Neural cell (in vitro differentiated cells): ENCODE results near the gene RNU1-3. TPM values are rescaled to one million over a fixed set of nuclear protein-coding genes. Genes with fewer than 3 reads are reported as not detected.
A peak's percentile ranks its signal among the peaks of the same experiment; 100 is the strongest.
"Not testable (repeated sequence)": the region's sequence is repeated elsewhere in the genome, so short reads cannot be mapped to it uniquely, and the experiment has no call there.

Source experiments
- H2AFZ ChIP-seq: fragments of 200-600, 300-800 bp; sonication (generic), shearing (Covaris generic); 2 replicates; pipeline ENCODE4 v1.6.0; 2014; ENCODE audit warnings: low read depth, mild to moderate bottlenecking, antibody characterized with exemption, low read length, moderate library complexity
- H3F3A ChIP-seq: fragments of 200-600 bp; shearing (Covaris generic); 2 replicates; pipeline ENCODE4 v1.6.1; 2016; ENCODE audit warnings: mild to moderate bottlenecking, moderate library complexity, mixed read lengths, antibody characterized with exemption, low read length; ENCODE audit not compliant: insufficient read depth, poor library complexity, severe bottlenecking
- H3K27ac ChIP-seq: fragments of 200-600, 300-800 bp; sonication (generic), shearing (Covaris generic); 2 replicates; pipeline ENCODE4 v1.5.1; 2014; ENCODE audit warnings: mild to moderate bottlenecking, low read length, moderate library complexity
- H3K27me3 ChIP-seq: fragments of 300-800, 200-600 bp; sonication (generic), shearing (Covaris generic); 2 replicates; pipeline ENCODE4 v1.6.0; 2014; ENCODE audit warnings: mild to moderate bottlenecking, low read depth, low read length, moderate library complexity; ENCODE audit not compliant: insufficient read depth
- H3K36me3 ChIP-seq: fragments of 300-800, 200-600 bp; sonication (generic), shearing (Covaris generic); 2 replicates; pipeline ENCODE4 v1.5.1; 2014; ENCODE audit warnings: mild to moderate bottlenecking, antibody characterized with exemption, low read length, moderate library complexity; ENCODE audit not compliant: insufficient read depth
- H3K4me2 ChIP-seq: fragments of 300-800, 200-600 bp; sonication (generic), shearing (Covaris generic); 2 replicates; pipeline ENCODE4 v1.6.0; 2014; ENCODE audit warnings: mild to moderate bottlenecking, low read length
- H3K4me3 ChIP-seq: fragments of 300-800, 200-600 bp; sonication (generic), shearing (Covaris generic); 2 replicates; pipeline ENCODE4 v1.5.1; 2014; ENCODE audit warnings: mild to moderate bottlenecking, low read length, moderate library complexity
- H3K79me2 ChIP-seq: fragments of 200-600 bp; shearing (Covaris generic); replicated peaks from 2 replicates; pipeline ENCODE4 v1.6.0; 2014; ENCODE audit warnings: mild to moderate bottlenecking, low read length, moderate library complexity; ENCODE audit not compliant: insufficient read depth
- H3K9ac ChIP-seq: fragments of 300-800, 200-600 bp; sonication (generic), shearing (Covaris generic); 2 replicates; pipeline ENCODE4 v1.6.1; 2016; ENCODE audit warnings: mild to moderate bottlenecking, low read length, mixed read lengths
- H3K9me2 ChIP-seq: fragments of 200-600 bp; shearing (Covaris generic); 2 replicates; pipeline ENCODE4 v1.6.1; 2016; ENCODE audit warnings: mild to moderate bottlenecking, low read length, mixed read lengths; ENCODE audit not compliant: insufficient read depth
- H3K9me3 ChIP-seq: fragments of 200-600, 300-800 bp; sonication (generic), shearing (Covaris generic); 2 replicates; pipeline ENCODE4 v1.6.1; 2016; ENCODE audit warnings: mild to moderate bottlenecking, mixed run types, low read length, moderate library complexity, mixed read lengths
- H4K20me1 ChIP-seq: fragments of 200-600 bp; shearing (Covaris generic); 2 replicates; pipeline ENCODE4 v1.6.1; 2016; ENCODE audit warnings: mild to moderate bottlenecking, mixed run types; ENCODE audit not compliant: insufficient read depth
- EP300 ChIP-seq: fragments of 450-650 bp; conservative IDR thresholded peaks from 2 replicates; pipeline ENCODE4 v1.6.1; 2014; ENCODE audit warnings: antibody characterized with exemption, mild to moderate bottlenecking, moderate library complexity; ENCODE audit not compliant: poor library complexity, severe bottlenecking
- MXI1 ChIP-seq: fragments of 450-650 bp; conservative IDR thresholded peaks from 2 replicates; pipeline ENCODE4 v1.6.1; 2014; ENCODE audit warnings: antibody characterized with exemption, mild to moderate bottlenecking; ENCODE audit not compliant: poor library complexity, severe bottlenecking
- POLR2AphosphoS5 ChIP-seq: IDR thresholded peaks from 2 replicates; pipeline ENCODE4 v1.6.1; 2012
- RAD21 ChIP-seq: fragments of 450-650 bp; conservative IDR thresholded peaks from 2 replicates; pipeline ENCODE4 v1.6.1; 2014; ENCODE audit warnings: antibody characterized with exemption, mild to moderate bottlenecking, moderate library complexity
- REST ChIP-seq: IDR thresholded peaks from 2 replicates; pipeline ENCODE4 v1.6.1; 2012; ENCODE audit warnings: borderline replicate concordance
- SMC3 ChIP-seq: fragments of 450-650 bp; conservative IDR thresholded peaks from 2 replicates; pipeline ENCODE4 v1.6.1; 2014; ENCODE audit warnings: antibody characterized with exemption, mild to moderate bottlenecking, moderate library complexity; ENCODE audit not compliant: poor library complexity
- TAF1 ChIP-seq: IDR thresholded peaks from 2 replicates; pipeline ENCODE4 v1.6.1; 2012; ENCODE audit warnings: low read depth
- polyA plus RNA-seq: library from polyadenylated mRNA; depleted of rRNA; stranded (reverse); fragments of >200 nt; gene quantifications from 2 replicates; pipeline ENCODE4 v1.2.3, GENCODE V29; 2014
- TF ChIP-seq, protein P1 (sequence below): fragments of 450-650 bp; IDR thresholded peaks from 2 replicates; pipeline ENCODE4 v1.5.1; 2014; ENCODE audit warnings: antibody characterized with exemption, mild to moderate bottlenecking, moderate library complexity; ENCODE audit not compliant: poor library complexity, severe bottlenecking

The RNU1-3 gene
- polyA plus RNA-seq, 1 donor from 2014 or later, result not detected

DNA sequence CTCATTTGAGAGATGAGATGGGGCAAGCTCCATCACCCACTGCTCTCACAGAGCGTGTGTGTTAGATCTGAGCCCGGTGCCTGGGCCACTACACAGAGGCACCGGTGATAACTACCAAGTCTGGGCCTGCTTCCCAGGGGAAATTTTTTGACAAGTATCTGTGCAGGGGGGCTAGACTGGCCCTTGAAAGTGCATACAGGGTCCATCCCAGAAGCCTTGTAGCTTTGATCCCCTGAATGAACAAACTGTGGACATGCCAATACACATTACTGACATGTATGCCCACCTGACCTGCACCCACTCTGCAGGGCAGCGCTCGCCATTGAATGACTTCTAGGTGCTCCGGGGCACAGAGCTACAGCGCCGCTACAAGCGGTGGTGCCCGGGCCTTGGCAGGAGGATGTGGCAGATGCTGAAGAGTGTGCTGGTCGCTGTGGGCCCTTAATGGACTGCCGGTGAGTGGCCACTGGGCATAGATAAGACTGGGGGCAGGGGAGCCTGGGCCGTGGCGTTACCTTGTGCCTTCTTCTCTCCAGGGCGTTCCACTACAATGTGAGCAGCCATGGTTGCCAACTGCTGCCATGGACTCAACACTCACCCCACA, 20.6 kb downstream of the RNU1-3 start:
- not testable (repeated sequence) for H3K27me3 ChIP-seq, H4K20me1 ChIP-seq, H3K27ac ChIP-seq

DNA sequence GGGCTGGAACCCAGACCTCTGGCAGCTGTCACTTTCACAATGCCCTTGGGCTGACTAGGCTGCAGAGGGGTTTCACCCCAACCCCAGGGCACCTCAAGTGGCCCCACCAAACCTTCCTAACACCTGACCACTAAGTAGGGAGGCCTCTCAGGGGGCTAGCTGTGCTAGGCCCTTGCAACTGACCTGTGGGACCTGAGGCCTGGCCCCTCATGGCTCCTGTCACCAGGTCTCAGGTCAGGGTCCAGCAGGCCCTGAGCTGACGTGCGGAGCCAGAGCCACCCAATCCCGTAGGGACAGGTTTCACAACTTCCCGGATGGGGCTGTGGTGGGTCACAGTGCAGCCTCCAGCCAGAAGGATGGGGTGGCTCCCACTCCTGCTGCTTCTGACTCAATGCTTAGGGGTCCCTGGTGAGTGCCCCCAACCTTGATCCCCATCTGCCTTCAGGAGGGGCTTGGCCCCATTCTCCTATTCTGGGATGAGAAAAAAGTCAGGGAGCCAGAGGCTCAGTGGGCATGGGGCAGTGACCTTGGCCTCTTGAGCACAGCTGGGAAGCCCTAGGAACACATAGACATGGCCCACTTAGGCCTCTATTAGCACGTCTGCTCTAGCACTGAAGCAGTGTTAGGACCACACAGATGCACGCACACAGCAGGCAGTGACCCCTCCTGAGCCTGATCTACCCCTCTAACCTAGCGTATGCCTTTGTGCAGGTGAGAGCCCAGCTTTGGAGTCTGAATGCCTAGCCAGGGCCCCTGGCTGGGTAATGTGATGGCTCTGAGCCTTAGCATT, 21.3 kb downstream of the RNU1-3 start:
- not testable (repeated sequence) for H3K9me3 ChIP-seq, H3K36me3 ChIP-seq, H3F3A ChIP-seq, H3K9me2 ChIP-seq, H3K4me2 ChIP-seq, H4K20me1 ChIP-seq, H3K27me3 ChIP-seq
- Histone ChIP-seq H3K4me3 (peak overlapping the region; percentile 62), H3K27ac (peak overlapping the region; percentile 69), H3K9ac (peak overlapping the region; percentile 81), H2AFZ (peak overlapping the region; percentile 78), H3K79me2 (peaks cover 28% of the 10 kb centered on the region)

More for the DNA sequence above, 20.6 kb downstream of the RNU1-3 start:
- H3F3A ChIP-seq, H3K9me2 ChIP-seq, H3K9me3 ChIP-seq, H3K9ac ChIP-seq, H3K36me3 ChIP-seq, H3K4me2 ChIP-seq, H3K4me3 ChIP-seq, H2AFZ ChIP-seq: not testable (repeated sequence)
- peaks cover 28% of the 10 kb centered on the region for H3K79me2 ChIP-seq

- H3K27me3 ChIP-seq, H3K9me3 ChIP-seq, H3F3A ChIP-seq, H3K36me3 ChIP-seq, H4K20me1 ChIP-seq, H3K9me2 ChIP-seq: not testable (repeated sequence)
- TF ChIP-seq POLR2AphosphoS5 (peak; percentile 99), EP300 (peak; percentile 72), TAF1 (peak; percentile 98), SMC3 (peak; percentile 65), MXI1 (peak; percentile 89), REST (peak; percentile 85), RAD21 (peak; percentile 50)
- TF ChIP-seq, protein P1, sequence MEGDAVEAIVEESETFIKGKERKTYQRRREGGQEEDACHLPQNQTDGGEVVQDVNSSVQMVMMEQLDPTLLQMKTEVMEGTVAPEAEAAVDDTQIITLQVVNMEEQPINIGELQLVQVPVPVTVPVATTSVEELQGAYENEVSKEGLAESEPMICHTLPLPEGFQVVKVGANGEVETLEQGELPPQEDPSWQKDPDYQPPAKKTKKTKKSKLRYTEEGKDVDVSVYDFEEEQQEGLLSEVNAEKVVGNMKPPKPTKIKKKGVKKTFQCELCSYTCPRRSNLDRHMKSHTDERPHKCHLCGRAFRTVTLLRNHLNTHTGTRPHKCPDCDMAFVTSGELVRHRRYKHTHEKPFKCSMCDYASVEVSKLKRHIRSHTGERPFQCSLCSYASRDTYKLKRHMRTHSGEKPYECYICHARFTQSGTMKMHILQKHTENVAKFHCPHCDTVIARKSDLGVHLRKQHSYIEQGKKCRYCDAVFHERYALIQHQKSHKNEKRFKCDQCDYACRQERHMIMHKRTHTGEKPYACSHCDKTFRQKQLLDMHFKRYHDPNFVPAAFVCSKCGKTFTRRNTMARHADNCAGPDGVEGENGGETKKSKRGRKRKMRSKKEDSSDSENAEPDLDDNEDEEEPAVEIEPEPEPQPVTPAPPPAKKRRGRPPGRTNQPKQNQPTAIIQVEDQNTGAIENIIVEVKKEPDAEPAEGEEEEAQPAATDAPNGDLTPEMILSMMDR, result peak; percentile 79
- peak overlapping the region; percentile 76 for H3K4me2 ChIP-seq
- H3K79me2 ChIP-seq, result peaks cover 31% of the 10 kb centered on the region
- H2AFZ ChIP-seq, result peak overlapping the region; percentile 78
- peak overlapping the region; percentile 69 for H3K27ac ChIP-seq
- H3K4me3 ChIP-seq, result peak overlapping the region; percentile 62
- peak overlapping the region; percentile 81 for H3K9ac ChIP-seq
Observed at GRCh38 chr1:16644482-16645270, 22.1 kb downstream of the RNU1-3 start.
